ENCODE measurements around the gene UBE2H.
"Not testable (repeated sequence)": the region's sequence is repeated elsewhere in the genome, so short reads cannot be mapped to it uniquely, and the experiment has no call there.

Gene UBE2H

DNA sequence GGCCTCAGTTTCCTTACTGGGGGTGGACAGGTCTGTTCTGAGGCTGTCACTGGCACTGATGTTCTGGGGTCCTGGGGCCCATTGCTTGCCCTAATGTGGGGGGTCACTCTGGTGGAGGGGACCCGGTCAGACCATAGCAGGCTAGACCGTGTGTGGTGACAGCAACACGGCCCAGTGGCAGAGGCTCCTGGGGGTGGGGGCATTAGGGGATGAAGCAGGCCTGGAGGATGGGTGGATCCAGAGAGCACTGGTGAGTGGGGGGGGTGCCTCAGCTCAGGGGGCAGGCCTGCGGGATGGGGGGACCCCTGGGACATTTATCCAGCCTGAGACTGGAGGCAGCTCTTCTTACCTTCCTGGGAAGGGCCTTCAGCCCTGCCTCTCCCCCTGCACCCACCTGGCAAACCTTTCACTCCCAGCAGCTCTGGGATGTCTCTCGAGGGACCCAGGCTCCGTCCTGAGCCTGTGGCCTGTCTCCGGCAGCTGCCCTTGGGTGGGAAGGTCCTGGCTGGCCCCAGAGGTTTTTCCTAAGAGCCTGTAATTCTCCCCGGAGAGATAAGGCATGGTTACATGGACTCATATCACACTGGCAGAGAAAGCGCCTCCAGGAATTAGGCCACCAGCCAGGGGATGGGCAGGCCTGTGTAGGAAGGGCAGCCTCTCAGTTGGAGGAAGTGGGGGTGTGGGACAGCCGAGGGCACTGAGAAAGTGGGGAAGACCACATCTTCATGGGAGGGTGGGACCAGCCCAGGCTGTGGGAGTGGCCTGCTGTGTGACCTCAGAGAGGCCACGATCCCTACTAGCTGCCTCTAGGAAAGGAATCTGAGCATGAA lies 147.7 kb downstream of the UBE2H start:
- DNase-seq = no peak

DNA sequence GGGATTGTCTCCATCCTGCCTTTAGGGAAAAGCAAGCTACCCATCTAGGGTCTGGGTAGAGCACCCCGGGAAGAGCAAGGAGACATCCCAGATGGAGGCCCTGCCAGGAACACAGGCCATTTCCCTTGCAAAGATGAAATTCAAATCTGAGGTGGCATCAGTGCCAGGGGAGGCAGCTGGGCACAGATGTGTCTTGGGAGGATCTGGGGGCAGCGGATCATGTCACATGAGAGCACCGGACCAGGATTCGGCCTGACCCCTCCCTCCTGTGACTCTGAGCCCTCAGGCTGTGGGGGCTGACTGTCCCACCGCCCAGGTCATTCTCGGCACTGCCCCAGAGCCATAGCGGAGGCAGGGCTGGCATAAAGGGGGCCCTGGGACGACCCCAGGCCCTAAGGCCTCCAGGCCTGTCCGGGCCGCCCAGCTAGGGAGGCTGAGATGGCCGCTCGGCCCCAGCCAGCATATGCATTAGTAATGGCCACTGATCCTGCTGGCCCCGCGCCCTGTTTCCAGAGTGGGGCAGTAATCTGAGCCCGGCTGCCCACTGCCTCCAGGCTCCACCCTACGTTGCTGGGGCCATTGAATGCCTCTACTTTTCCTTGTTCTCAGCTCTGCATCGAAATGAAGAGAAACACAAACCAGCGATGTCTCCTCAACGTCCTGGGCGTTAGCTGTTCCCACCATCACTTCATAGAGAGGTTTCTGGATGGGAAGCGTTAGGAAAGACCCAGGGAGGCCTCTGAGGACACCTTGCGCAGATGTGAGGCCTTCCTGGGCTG lies 148.5 kb downstream of the UBE2H start:
- no peak for DNase-seq

DNA sequence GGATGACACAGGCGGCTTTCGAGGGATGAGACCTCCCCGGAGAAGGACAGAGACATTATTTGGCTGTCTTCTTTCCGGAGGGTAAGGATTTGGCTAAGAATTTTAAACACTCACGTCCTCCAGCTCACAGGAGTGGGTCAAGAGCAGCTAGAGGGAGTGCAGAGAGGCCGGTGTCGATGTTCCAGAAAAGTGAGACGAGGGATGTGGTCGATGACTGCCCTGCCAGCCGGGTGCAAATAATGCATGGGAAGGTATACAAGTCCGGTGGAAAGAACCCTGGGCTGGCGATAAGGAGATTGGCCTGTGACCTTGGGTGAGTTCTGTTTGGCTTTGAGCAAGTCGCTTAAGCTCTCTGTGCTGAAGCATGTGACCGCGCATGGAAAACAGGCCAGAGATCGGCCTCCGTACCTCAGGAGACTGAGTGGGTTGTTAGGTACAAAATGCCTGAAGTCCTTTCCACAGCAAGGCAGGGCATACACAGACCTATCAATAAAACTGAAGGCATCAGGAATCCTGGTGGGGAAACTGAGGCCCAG lies 149.1 kb downstream of the UBE2H start:
- no peak for DNase-seq

DNA sequence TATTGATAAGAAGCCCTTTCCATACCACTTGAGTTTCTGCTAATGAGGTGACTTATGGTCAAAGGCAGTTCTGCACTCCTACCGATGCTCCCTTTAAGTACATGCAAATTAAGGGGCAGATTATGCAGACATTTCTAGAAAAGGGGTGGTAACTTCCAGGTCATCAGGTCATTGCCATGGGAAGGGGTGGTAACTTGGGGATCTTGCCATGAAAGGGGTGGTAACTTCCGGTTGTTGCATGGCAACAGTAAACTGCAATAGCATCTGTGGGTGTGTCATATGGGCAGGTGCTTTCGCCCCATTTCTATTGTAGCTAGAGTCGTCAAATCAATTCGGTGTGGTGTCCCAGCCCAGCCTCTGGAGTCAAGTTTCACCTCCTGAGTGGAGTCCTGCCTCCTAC lies 150.9 kb downstream of the UBE2H start:
- no peak for DNase-seq

DNA sequence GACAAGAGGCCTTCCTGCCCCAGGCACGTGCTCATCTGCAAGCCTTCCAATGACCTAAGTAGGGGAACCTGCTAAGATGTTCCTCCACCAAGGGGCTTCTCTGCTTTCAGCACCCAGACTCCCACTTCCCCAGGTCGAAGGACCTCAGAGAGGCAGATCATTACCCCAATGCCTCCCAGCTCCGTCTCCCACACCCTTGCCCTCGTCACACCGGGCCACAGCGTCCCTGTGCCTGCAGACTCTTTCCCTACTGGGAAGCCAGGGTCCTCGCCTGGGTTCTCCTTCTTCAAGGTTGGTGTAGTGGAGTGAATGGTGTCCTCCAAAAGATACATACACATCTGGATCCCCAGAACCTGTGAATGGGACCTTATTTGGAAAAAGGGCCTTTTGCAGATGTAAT lies 151.9 kb downstream of the UBE2H start:
- no peak for DNase-seq

DNA sequence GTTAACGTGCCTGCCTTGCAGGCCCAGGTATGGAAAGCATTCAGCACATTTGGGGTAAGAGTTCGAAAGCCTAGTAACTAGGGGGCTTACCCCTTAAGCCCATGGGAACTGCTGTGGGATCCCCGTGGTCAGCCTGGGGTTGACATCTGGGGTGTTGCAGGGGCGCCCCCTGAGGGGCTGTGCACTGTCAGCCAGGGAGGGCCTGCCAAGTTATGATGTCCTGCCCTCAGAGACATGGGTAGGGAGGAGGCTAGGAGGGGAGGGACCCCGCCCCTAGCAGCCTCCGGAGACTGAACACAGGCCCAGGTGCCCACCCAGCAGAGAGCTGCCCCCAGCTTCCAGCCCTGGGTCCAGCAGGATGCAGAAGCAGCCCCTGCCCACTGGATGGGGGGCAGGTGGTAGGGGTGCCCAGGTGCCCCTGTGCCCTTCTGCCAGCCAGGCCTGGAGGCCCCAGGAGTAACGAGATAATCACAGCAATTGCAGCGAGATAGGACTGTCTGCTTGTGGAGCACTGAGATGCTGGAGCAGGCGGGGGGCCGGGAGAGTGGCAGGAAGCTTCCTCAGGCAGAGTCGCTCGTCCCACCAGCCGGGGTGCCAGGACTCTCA lies 153.3 kb downstream of the UBE2H start:
- DNase-seq = no peak

DNA sequence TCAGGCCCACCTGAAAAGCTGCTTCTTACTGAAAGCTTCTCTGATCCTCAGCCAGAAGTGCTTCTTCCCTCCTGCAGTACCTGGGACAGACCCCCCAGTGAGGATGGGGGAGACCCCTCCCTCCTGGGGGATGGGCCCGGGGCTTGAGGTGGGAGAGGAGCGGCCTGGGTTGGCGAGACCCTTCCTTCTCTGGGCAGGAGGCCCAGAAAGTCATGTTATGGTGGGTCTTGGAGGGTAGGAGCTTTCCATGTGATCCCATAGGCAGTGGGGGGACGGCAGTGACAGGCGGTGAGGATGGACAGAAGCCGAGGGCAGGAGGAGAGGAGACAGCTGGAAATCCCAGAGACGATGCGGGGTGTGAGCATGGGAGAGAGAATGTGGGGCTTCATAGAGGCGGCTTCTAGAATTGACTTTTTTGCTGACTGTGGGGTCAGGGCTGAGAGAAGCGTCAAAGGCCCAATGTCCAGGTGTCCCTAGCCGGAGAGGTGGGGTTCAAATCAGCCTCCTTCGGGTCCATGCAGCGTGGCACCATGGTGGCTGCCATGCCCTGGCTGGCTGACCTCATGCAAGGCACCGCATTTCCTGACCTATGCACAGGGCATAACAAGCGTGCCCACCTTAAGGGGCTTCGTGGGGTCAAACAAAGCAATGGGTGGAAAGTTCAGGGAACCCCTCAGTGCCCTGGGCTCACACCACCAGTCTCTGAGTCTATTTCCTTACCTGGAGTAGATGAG lies 154.0 kb downstream of the UBE2H start:
- DNase-seq = no peak

DNA sequence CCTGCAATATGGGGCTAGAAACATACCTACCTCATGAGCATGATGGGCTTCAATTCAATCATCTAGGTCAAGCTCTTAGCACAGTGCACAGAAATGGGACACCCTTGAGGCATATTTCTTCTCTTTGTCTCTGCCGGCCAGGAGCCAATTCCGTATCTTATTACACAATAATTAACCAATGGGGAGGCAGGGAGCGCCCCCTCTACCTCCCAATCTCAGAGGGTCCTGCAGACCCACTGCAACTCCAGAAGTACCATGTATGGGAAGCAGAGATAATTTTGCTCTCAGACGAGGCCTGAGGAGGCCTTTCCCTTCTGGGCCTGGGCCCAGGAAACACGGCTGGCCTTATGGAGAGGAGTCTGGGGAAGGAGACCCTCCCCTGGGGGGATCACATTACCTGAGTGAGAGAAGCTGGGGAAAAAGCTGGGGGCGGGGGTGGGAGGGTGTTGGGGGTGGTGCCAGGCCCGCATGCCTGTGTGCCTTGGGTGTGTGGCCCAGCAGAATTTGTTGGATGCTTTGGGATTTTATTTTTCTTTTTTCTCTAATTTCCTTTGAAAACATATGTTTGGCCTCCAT lies 155.5 kb downstream of the UBE2H start:
- DNase-seq = peak; percentile 46

DNA sequence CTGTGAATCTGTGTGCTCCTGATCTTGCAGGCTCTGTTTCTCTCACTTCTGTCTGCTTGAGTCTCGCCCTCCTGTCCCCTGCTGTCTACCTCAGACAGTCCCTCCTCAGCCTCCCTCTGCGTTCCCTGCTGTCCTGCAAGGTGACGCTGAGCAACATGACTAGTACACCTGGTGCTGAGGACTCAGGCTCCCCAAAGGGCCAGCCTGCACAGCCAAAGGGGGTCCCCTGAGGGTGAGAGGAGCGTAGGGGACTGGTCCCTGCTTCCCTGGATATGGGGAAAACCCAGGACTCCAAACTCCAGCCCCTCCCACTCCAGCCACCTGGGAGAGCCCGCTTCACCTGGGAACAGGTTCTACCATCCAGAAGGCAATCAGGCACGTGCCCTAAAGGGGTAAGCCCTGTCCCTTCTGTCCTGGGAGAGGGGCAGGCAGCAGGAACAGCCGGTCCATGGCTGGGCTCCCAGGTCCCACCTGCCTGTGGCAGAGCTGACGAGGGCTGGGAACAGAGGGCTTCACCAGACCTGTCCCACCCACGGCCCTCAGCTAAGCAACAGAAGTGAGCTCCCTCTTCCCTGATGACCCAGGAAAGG lies 156.5 kb downstream of the UBE2H start:
- no peak for DNase-seq

DNA sequence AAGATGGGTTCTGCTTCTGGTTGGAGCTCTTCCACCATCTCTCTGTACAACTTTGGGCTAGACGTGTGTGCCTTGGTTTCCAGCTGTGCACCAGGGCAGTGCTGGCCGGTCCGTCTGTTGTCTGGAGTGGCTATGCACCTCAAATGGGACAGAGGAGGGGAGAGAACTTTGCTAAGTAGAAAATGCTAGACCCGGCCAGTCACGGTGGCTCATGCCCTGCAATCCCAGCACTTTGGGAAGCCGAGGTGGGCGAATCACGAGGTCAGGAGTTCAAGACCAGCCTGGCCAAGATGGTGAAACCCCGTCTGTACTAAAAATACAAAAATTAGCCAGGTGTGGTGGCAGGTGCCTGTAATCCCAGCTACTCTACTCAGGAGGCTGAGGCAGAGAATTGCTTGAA lies 158.3 kb downstream of the UBE2H start:
- DNase-seq = not testable (repeated sequence)

DNA sequence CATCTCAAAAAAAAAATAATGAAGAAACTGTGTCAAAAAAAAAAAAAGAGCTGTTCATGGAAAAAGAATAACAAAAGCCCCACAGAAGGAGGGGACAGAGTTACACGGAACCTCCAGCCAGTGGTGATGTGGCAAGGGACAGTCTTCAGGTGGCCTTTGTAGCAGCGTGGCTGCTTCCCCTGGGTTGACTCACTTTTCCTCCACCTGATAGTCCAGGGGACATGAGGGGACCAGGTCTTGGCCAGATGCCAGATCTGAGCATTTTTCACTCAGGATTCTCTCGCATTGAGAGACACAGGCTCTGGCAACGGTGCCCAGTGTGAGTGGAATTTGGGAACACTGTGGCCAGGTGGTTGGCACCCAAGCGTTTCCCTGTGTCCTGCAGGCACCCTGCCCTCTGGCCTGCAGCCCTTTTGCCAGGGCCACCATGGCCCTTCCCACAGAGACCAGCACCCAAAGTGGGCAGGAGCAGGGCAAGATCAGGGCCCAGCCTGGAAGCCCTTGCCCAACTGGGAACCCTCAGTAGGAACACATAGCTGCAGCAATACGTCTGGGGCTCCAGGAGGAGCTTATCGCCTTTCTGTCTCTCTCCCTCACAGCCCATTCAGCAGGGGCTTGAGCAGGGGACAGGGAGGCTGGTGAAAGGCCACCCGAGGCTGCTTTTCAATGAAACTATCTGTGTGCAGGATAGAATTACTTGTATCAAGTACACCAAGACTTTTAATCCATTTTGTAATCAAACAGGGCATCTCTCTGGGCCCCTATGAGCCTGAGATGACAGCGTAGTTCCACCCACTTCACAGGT lies 159.1 kb downstream of the UBE2H start:
- peak; percentile 20 for DNase-seq

DNA sequence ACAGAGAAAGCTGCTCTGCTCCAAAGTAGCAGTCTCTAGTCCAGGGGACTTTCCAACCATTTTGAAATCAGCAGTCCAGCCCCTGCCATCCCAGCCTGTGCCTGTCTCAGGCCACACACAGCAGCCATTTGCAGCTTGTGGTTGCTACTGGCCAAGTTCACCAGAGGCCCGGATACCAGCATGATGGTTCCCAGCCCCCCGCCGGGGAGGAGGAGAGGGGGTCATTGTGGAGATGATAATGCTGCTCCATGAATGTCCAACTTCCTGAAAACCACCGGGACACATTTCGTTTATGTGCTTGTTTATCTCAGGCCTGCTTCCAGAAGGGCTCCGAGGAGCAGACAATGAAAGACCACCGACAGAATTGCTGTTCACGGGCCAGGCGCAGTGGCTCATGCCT lies 160.0 kb downstream of the UBE2H start:
- no peak for DNase-seq

DNA sequence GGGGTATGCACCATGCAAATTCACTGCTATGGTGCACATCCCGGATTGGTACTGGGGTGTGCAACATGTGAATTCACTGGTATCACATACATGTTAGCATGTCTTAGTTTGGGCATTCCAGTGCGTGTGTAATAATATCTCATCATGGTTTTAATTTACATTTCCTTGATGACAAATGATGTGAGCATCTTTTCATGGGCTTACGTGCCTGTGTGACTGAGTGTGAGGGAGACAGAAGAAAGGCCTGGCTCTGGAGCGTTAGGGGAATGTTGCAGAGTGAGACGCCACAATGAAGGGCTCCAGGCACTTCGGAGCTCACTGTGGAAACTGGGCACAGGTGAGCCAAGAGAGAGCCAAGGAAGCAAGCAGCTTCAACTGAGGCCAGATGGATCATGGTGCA lies 162.6 kb downstream of the UBE2H start:
- DNase-seq = no peak

DNA sequence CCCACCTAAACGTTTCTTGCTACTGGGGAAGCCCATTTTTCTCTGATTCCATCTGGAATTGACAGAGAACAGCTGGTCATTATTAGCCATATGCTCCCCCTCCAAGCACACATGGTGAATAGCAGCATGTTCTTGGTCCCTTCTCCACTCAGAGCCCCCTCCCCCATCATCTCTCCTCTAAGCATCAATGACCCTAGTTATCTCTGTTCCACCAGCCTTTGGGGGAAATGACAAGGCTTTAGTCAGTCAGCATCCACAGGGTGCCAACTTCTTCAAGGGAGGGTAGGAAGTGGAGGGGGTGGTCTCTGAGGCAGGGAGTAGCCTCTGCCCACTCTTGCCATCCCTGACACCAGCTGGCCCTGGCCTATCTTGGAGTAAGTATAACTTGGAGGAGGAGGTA lies 163.1 kb downstream of the UBE2H start:
- peak; percentile 70 for DNase-seq

DNA sequence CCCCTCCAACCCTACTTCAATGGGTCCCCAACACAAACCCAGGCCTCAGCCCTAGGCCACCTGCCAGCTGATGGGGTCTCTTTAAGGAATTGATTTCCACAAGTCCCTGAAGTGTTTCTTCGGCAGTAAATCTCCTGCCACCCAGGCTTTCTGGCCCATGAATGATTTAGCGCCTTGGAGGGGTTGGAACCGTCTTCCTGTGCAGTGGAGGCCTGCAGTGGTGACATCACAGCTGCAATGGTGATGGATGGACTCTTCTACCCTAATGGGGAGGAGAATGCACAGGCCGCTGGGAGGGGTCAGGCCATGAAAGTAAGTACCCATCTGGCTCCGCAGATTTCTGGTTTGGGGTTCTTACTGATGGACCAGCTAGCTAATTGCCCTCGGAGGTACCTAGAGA lies 163.8 kb downstream of the UBE2H start:
- peak; percentile 21 for DNase-seq

DNA sequence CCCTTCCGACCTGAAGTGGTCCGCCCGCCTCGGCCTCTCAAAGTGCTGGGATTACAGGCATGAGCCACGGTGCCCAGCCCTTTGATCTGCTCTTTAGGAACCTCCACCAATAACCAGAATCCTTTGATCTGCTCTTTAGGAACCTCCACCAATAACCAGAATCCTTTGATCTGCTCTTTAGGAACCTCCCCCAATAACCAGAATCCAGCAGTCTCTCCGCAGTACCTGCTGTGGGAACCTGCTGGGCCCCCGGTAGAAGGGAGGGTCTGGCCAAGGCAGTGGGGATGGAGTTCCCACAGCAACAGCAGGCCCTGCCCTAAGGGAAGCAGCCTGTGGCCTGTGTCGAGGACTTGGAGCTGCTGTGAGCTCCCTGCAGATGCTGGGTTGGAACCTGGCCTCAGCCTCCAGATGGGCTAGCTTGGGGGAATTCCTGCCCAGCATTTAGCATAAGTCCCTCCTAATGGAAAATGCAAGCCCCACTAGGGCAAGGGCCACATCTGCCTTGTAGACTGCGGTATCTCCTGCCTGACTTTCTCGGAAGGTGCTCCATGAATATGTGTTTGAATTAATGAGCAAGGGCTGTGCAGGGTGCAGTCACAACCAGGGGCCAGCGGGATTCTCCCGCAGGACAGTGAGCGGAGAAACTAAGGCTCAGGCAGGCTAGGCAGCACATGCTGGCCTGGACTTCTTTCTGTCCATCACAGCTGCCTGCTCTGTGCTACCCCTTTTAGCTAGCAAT lies 165.8 kb downstream of the UBE2H start:
- peak; percentile 63 for DNase-seq

DNA sequence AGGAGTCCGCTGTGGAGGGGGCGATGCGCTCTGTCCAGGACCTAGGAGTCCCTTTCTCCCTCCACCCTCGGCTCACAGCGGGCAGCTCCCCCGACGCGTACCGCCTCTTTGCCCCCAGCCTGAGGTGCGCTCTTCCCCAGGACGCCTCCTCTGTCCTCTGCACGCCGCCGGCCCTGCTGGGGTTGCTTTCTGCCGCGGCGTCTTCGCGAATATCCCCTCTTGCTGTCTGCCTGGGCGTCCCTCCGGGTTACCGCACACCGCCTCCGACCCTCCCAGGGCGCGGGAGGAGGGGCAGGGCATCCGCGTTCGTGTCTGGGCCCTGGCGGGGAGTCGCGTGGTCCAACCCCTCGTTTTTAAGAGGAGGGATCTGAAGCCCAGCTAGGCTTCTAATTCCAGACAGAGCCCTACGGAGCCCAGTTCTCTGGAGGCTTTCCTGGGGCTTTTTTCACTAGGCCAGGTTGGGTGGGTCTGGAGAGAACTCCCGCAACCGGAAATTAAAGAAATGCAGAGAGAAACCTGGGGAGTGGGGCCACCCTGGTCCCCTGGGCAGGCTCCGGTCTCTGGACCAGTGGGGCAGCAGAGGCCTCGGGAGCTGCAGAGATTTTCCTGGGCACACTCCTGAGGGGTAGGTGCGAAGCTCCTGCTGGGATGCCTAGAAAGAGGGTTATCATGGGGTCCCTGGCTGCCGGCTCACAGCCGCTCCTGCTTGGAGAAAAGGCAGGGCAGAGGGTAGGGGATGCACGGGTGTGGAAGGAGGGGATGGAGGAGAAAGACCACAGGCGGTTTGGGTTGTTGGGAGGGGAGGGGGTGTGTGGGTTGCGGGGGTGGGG lies 166.9 kb downstream of the UBE2H start:
- no peak for DNase-seq

DNA sequence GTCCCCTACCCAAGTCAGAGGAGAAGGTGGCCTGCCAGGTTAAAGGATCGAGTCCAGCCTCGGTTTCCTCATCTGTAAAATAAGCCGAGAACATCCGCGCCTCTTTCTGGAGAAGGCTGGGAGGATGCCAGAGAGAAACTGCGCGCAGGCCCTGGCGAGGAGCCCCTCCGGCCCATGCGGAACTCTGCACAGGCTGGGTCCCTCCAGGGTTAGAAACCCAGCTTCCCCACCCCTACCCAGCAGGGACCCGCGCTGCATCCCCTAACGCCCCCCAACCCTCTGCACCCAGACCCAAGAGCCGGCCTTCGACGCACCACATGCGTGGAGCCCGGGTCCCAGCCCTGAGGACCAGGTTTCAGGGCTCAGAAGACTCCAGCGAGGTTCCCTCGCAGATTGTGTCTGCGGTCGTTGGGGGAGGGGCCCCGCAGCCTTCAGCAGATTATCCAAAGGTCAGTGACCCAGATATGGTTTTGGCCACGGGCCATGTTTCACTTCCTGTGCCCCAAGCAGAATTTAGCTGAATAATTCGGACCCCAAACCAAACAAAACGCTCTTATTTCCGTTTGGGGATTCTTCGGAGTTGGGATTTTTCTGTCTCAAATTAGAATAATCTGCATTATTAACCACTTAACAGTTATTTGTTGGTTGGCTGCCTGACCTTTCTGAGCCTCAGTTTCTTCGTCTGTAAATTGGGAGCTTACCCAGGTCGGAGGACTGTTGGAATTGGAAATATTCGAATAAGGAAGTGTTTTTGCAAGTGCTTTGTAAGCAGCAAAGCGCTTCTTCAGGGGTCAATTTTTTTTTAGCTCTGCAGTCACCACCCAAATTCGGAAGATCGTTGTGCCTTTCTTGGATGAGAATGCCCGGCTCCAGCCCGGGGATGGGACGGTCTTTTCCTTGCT lies 167.7 kb downstream of the UBE2H start:
- no peak for DNase-seq

DNA sequence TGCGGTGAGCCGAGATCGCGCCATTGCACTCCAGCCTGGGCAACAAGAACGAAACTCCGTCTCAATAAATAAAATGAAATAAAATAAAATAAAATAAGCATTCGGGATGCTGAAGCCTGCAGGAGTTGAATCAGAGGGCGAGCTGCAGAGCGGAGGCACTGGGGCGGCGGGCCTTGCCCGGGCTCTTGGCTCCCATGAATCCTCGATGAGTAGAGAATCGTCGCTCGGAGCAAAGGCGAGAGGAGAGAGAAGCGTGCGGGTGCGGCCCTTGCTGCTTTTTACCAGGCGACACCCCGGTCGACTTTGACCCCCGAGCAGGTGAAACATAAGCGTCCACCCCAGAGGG lies 168.3 kb downstream of the UBE2H start:
- DNase-seq = no peak
